ENCODE measurements around the gene ZNF490.
"Not testable (repeated sequence)": the region's sequence is repeated elsewhere in the genome, so short reads cannot be mapped to it uniquely, and the experiment has no call there.

ZNF490 gene

GRCh38 chr19:12639901-12640613 is 29.4 kb upstream of the ZNF490 start:
- no peaks in the 10 kb centered on the region for H3K27me3 Mint-ChIP-seq
- H3K27ac Mint-ChIP-seq = peak overlapping the region; percentile 28
- peaks cover 78% of the 10 kb centered on the region for H3K36me3 Mint-ChIP-seq (ENCODE audit: low read depth)
- intact Hi-C loops (cut with micrococcal nuclease) = loop anchor here (1.0 kb wide), 1 partner anchor 32 kb away; no protein-coding TSS in a partner anchor
- H3K4me1 Mint-ChIP-seq (ENCODE audit: low read depth) = peaks cover 10% of the 10 kb centered on the region
- H3K4me3 Mint-ChIP-seq = peak overlapping the region; percentile 52
- H3K9me3 Mint-ChIP-seq = no peaks in the 10 kb centered on the region

DNA sequence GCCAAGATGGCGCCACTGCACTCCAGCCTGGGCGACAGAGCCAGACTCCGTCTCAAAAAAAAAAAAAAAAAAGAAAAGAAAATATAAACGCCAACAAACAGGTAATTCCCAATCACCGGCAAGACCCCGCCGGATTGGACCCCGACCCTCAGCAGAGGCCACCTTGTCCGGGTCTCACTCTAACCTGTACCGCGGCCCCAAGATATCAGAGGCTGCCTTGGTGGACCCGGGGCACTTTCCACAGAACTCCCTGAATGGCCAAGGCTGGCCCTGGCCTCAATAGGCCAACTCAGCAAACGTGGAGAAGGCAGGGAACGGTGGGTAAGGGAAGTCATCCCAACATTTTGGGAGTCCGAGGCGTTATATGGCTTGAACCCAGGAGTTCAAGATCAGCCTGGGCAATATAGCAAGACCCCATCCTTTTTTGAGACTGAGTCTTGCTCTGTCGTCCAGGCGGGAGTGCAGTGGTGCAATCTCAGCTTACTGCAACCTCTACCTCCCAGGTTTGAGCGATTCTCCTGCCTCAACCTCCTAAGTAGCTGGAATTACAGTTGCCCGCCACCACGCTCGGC is 28.1 kb upstream of the ZNF490 start:
- no peak overlapping the region for H3K4me3 Mint-ChIP-seq
- peaks cover 78% of the 10 kb centered on the region for H3K36me3 Mint-ChIP-seq (ENCODE audit: low read depth)
- H3K4me1 Mint-ChIP-seq (ENCODE audit: low read depth) = peaks cover 10% of the 10 kb centered on the region
- H3K27me3 Mint-ChIP-seq = no peaks in the 10 kb centered on the region
- no peak overlapping the region for H3K27ac Mint-ChIP-seq
- H3K9me3 Mint-ChIP-seq = no peaks in the 10 kb centered on the region
- intact Hi-C loops (cut with micrococcal nuclease) = no loop called here

DNA sequence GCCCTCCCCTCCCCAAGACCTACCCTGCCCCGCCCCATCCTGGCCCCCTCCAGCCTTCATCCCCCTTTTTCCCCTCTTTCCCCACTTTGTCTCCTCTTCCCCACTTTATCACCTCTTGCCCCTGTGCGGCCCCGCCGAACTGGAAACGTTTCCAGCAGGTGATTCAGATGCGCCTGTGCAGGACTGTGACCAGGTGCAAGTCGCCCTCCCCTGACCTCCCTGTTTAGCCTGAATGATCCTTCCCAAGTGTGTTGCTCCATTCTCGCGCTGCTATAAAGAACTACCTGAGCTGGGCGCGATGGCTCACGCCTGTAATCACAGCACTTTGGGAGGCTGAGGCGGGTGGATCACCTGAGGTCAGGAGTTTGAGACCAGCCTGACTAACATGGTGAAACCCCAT is 26.0 kb upstream of the ZNF490 start:
- intact Hi-C loops (cut with micrococcal nuclease) = no loop called here
- H3K4me3 Mint-ChIP-seq = no peak overlapping the region
- no peaks in the 10 kb centered on the region for H3K27me3 Mint-ChIP-seq
- peaks cover 79% of the 10 kb centered on the region for H3K36me3 Mint-ChIP-seq (ENCODE audit: low read depth)
- no peak overlapping the region for H3K27ac Mint-ChIP-seq
- no peaks in the 10 kb centered on the region for H3K9me3 Mint-ChIP-seq
- peaks cover 10% of the 10 kb centered on the region for H3K4me1 Mint-ChIP-seq (ENCODE audit: low read depth)

GRCh38 chr19:12629215-12629614 is 18.6 kb upstream of the ZNF490 start:
- Mint-ChIP-seq H3K4me1 (ENCODE audit: low read depth) (no peaks in the 10 kb centered on the region), H3K27me3 (no peaks in the 10 kb centered on the region), H3K4me3 (no peak overlapping the region), H3K27ac (no peak overlapping the region), H3K36me3 (ENCODE audit: low read depth) (peaks cover 92% of the 10 kb centered on the region), H3K9me3 (peaks cover 29% of the 10 kb centered on the region)
- intact Hi-C loops (cut with micrococcal nuclease) = no loop called here

DNA sequence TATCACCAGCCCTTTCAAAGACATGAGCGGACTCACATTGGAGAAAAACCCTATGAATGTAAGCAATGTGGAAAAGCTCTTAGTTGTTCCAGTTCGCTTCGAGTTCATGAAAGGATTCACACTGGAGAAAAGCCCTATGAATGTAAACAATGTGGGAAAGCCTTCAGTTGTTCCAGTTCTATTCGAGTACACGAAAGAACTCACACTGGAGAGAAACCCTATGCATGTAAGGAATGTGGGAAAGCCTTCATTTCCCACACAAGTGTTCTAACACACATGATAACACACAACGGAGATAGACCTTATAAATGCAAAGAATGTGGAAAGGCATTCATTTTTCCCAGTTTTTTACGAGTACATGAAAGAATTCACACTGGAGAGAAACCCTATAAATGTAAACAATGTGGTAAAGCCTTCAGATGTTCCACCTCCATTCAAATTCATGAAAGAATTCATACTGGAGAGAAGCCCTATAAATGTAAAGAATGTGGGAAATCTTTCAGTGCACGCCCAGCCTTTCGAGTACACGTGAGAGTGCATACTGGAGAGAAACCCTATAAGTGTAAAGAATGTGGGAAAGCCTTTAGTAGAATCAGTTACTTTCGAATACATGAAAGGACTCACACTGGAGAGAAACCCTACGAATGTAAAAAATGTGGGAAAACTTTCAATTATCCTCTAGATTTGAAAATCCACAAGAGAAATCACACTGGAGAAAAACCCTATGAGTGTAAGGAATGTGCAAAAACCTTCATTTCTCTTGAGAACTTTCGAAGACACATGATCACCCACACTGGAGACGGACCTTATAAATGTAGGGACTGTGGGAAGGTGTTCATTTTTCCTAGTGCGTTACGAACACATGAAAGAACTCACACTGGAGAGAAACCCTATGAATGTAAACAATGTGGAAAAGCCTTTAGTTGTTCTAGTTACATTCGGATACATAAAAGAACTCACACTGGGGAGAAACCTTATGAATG is 17.7 kb upstream of the ZNF490 start:
- intact Hi-C loops (cut with micrococcal nuclease) = no loop called here
- H3K36me3 Mint-ChIP-seq (ENCODE audit: low read depth) = peaks cover 92% of the 10 kb centered on the region

DNA sequence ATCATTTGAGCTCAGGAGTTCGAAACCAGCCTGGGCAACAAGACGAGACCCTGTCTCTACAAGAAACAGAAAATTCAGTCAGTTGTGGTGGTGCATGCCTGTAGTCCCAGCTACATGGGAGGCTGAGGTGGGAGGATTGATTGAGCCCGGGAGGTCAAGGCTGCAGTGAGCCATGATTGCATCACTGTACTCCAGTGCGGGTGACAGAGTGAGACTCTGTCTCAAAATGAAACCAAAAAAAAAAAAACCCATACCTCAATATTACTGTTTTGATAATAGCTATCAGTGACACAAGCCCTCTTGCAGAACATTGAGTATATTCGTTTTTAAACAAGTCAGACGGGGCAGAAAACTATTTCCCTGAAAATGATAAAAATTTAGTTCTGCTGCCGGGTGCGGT is 16.3 kb upstream of the ZNF490 start:
- Mint-ChIP-seq H3K4me1 (ENCODE audit: low read depth) (no peaks in the 10 kb centered on the region), H3K9me3 (peaks cover 29% of the 10 kb centered on the region), H3K27me3 (no peaks in the 10 kb centered on the region), H3K4me3 (no peak overlapping the region), H3K36me3 (ENCODE audit: low read depth) (peaks cover 85% of the 10 kb centered on the region), H3K27ac (no peak overlapping the region)
- intact Hi-C loops (cut with micrococcal nuclease) = no loop called here

More for the DNA sequence above, 17.7 kb upstream of the ZNF490 start:
- Mint-ChIP-seq H3K27me3 (no peaks in the 10 kb centered on the region), H3K9me3 (peaks cover 29% of the 10 kb centered on the region), H3K27ac (no peak overlapping the region), H3K4me1 (ENCODE audit: low read depth) (no peaks in the 10 kb centered on the region), H3K4me3 (no peak overlapping the region)

GRCh38 chr19:12623361-12624031 is 12.9 kb upstream of the ZNF490 start:
- no peak overlapping the region for H3K4me3 Mint-ChIP-seq
- H3K27ac Mint-ChIP-seq = no peak overlapping the region
- intact Hi-C loops (cut with micrococcal nuclease) = no loop called here
- peaks cover 64% of the 10 kb centered on the region for H3K36me3 Mint-ChIP-seq (ENCODE audit: low read depth)
- peaks cover 19% of the 10 kb centered on the region for H3K9me3 Mint-ChIP-seq
- H3K27me3 Mint-ChIP-seq = no peaks in the 10 kb centered on the region
- no peaks in the 10 kb centered on the region for H3K4me1 Mint-ChIP-seq (ENCODE audit: low read depth)

- H3K4me1 Mint-ChIP-seq (ENCODE audit: low read depth); H3K27me3 Mint-ChIP-seq; H3K4me3 Mint-ChIP-seq; H3K9me3 Mint-ChIP-seq; H3K27ac Mint-ChIP-seq; intact Hi-C loops (cut with micrococcal nuclease): not testable (repeated sequence)
- H3K36me3 Mint-ChIP-seq (ENCODE audit: low read depth) = peaks cover 60% of the 10 kb centered on the region
Measured at GRCh38 chr19:12621253-12622024, 10.8 kb upstream of the ZNF490 start.

- H3K9me3 Mint-ChIP-seq = no peaks in the 10 kb centered on the region
- no peaks in the 10 kb centered on the region for H3K27me3 Mint-ChIP-seq
- no peak overlapping the region for H3K4me3 Mint-ChIP-seq
- no peak overlapping the region for H3K27ac Mint-ChIP-seq
- intact Hi-C loops (cut with micrococcal nuclease) = no loop called here
- peaks cover 63% of the 10 kb centered on the region for H3K36me3 Mint-ChIP-seq (ENCODE audit: low read depth)
- H3K4me1 Mint-ChIP-seq (ENCODE audit: low read depth) = peaks cover 23% of the 10 kb centered on the region
Measured at GRCh38 chr19:12617646-12618045, 7.0 kb upstream of the ZNF490 start.

GRCh38 chr19:12611361-12611699 is 717 bp upstream of the ZNF490 start:
- Mint-ChIP-seq H3K27ac (peak overlapping the region; percentile 97), H3K27me3 (no peaks in the 10 kb centered on the region), H3K9me3 (no peaks in the 10 kb centered on the region), H3K4me3 (peak overlapping the region; percentile 98), H3K36me3 (ENCODE audit: low read depth) (peaks cover 63% of the 10 kb centered on the region), H3K4me1 (ENCODE audit: low read depth) (peaks cover 45% of the 10 kb centered on the region)
- intact Hi-C loops (cut with micrococcal nuclease) = loop anchor here (5.0 kb wide), 2 partner anchors 49 to 56 kb away; partner anchors contain the start of genes MAN2B1 and WDR83

GRCh38 chr19:12607631-12608030 is 3.0 kb downstream of the ZNF490 start:
- intact Hi-C loops (cut with micrococcal nuclease) = no loop called here
- Mint-ChIP-seq H3K9me3 (no peaks in the 10 kb centered on the region), H3K4me1 (ENCODE audit: low read depth) (peaks cover 22% of the 10 kb centered on the region), H3K4me3 (no peak overlapping the region), H3K27me3 (no peaks in the 10 kb centered on the region), H3K36me3 (ENCODE audit: low read depth) (peaks cover 55% of the 10 kb centered on the region), H3K27ac (no peak overlapping the region)

GRCh38 chr19:12606796-12607195 is 3.8 kb downstream of the ZNF490 start:
- H3K27ac Mint-ChIP-seq = no peak overlapping the region
- intact Hi-C loops (cut with micrococcal nuclease) = no loop called here
- peaks cover 61% of the 10 kb centered on the region for H3K36me3 Mint-ChIP-seq (ENCODE audit: low read depth)

GRCh38 chr19:12603714-12604113 is 6.9 kb downstream of the ZNF490 start:
- Mint-ChIP-seq H3K27ac (no peak overlapping the region), H3K36me3 (ENCODE audit: low read depth) (peaks cover 76% of the 10 kb centered on the region), H3K9me3 (no peaks in the 10 kb centered on the region), H3K27me3 (no peaks in the 10 kb centered on the region), H3K4me1 (ENCODE audit: low read depth) (peaks cover 10% of the 10 kb centered on the region), H3K4me3 (no peak overlapping the region)
- intact Hi-C loops (cut with micrococcal nuclease) = no loop called here

More at GRCh38 chr19:12606796-12607195, 3.8 kb downstream of the ZNF490 start:
- H3K4me3 Mint-ChIP-seq = no peak overlapping the region
- H3K27me3 Mint-ChIP-seq = no peaks in the 10 kb centered on the region
- peaks cover 21% of the 10 kb centered on the region for H3K4me1 Mint-ChIP-seq (ENCODE audit: low read depth)
- no peaks in the 10 kb centered on the region for H3K9me3 Mint-ChIP-seq
